Activated naive CD8-positive, alpha-beta T cell treated with anti-CD3 and anti-CD28 coated beads, Interleukin-2, amount 50 U/mL, for 16 hours (primary cell): ENCODE measurements around the gene MOB3C.

ENCODE experiments used
- DNase-seq: peaks from one replicate; pipeline ENCODE4 v3.0.0-alpha.2; 2020; ENCODE audit warnings: low read depth, low spot score

The MOB3C gene

GRCh38 chr1:46576596-46576995 is 40.0 kb downstream of the MOB3C start:
- no peak for DNase-seq

GRCh38 chr1:46575778-46576177 is 40.8 kb downstream of the MOB3C start:
- no peak for DNase-seq

GRCh38 chr1:46575300-46575699 is 41.3 kb downstream of the MOB3C start:
- DNase-seq: no peak

- no peak for DNase-seq
Measured at GRCh38 chr1:46571691-46572225, 44.9 kb downstream of the MOB3C start.

- no peak for DNase-seq
Measured at GRCh38 chr1:46569884-46570725, 46.5 kb downstream of the MOB3C start.

GRCh38 chr1:46569116-46569515 is 47.5 kb downstream of the MOB3C start:
- DNase-seq: no peak

GRCh38 chr1:46568461-46568891 is 48.1 kb downstream of the MOB3C start:
- DNase-seq: no peak

- DNase-seq: no peak
Measured at GRCh38 chr1:46563341-46563740, 53.3 kb downstream of the MOB3C start.

GRCh38 chr1:46562498-46562897 is 54.1 kb downstream of the MOB3C start:
- DNase-seq: no peak

GRCh38 chr1:46558966-46559365 is 57.6 kb downstream of the MOB3C start:
- DNase-seq: no peak

GRCh38 chr1:46558141-46558963 is 58.3 kb downstream of the MOB3C start:
- DNase-seq: no peak
